CD8-positive, alpha-beta memory T cell (primary cell): ENCODE measurements around the gene ST3GAL6. TPM values are rescaled to one million over a fixed set of nuclear protein-coding genes. Genes with fewer than 3 reads are reported as not detected.

ENCODE experiments used
- CTCF ChIA-PET: fragments of 350-600 bp; sonication (Branson Sonifier 250); formaldehyde crosslinking; loops from one replicate; lab custom pipeline; 2021; ENCODE audit warnings: antibody characterized with exemption; lab: Charles Lee
- POLR2A ChIA-PET: fragments of 350-600 bp; sonication (Branson Sonifier 250); formaldehyde crosslinking; loops from one replicate; lab custom pipeline; 2021; ENCODE audit warnings: antibody characterized with exemption; lab: Charles Lee
- DNase-seq, 5 donors: peaks; one replicate each; pipeline versions ENCODE4 v3.0.0 to v3.0.0-alpha.2; 2020 to 2022; ENCODE audit warnings: mixed read lengths in 1 of 5
- H3K27ac ChIP-seq: one replicate; pipeline ENCODE4 v1.7.0; 2013; ENCODE audit warnings: low read depth, mild to moderate bottlenecking, low read length, moderate library complexity
- H3K27me3 ChIP-seq: 2 replicates; pipeline ENCODE4 v1.7.0; 2013; ENCODE audit warnings: low read length, mild to moderate bottlenecking; ENCODE audit not compliant: insufficient read depth, poor library complexity, severe bottlenecking
- H3K36me3 ChIP-seq: 2 replicates; pipeline ENCODE4 v1.7.0; 2013; ENCODE audit warnings: mild to moderate bottlenecking, low read length, moderate library complexity; ENCODE audit not compliant: insufficient read depth
- H3K4me1 ChIP-seq: 2 replicates; pipeline ENCODE4 v1.7.0; 2013; ENCODE audit warnings: mild to moderate bottlenecking, low read length, moderate library complexity; ENCODE audit not compliant: insufficient read depth
- H3K4me3 ChIP-seq: 2 replicates; pipeline ENCODE4 v1.7.0; 2013; ENCODE audit warnings: mild to moderate bottlenecking, low read length
- H3K9me3 ChIP-seq: 2 replicates; pipeline ENCODE4 v1.7.0; 2013; ENCODE audit warnings: mild to moderate bottlenecking, low read length
- H3K27ac Mint-ChIP-seq, 8 donors: one replicate each; pipeline ENCODE4 v1.8.0; 2020 to 2021; ENCODE audit warnings: mixed read lengths in 8 of 8, mild to moderate bottlenecking in 6 of 8, inconsistent platforms in 3 of 8, moderate library complexity in 3 of 8
- H3K27me3 Mint-ChIP-seq, 2 donors: one replicate each; pipeline ENCODE4 v1.8.0; 2020 to 2021; ENCODE audit warnings: mixed read lengths in 2 of 2, mild to moderate bottlenecking in 1 of 2, moderate library complexity in 1 of 2
- H3K36me3 Mint-ChIP-seq, 3 donors: one replicate each; pipeline ENCODE4 v1.8.0; 2020 to 2021; ENCODE audit warnings: mixed read lengths in 3 of 3, inconsistent platforms in 1 of 3, mild to moderate bottlenecking in 1 of 3
- H3K4me1 Mint-ChIP-seq, 3 donors: one replicate each; pipeline ENCODE4 v1.8.0; 2020 to 2021; ENCODE audit warnings: mixed read lengths in 3 of 3, inconsistent platforms in 1 of 3, mild to moderate bottlenecking in 1 of 3
- H3K4me3 Mint-ChIP-seq, 7 donors: one replicate each; pipeline ENCODE4 v1.8.0; 2020 to 2021; ENCODE audit warnings: mixed read lengths in 7 of 7, mild to moderate bottlenecking in 6 of 7, moderate library complexity in 4 of 7, inconsistent platforms in 2 of 7
- H3K9me3 Mint-ChIP-seq, 5 donors: one replicate each; pipeline ENCODE4 v1.8.0; 2020 to 2022; ENCODE audit warnings: mixed read lengths in 5 of 5, mild to moderate bottlenecking in 3 of 5, moderate library complexity in 2 of 5, inconsistent platforms in 1 of 5
- polyA plus RNA-seq: library from polyadenylated mRNA; unstranded; fragments of 300-500 nt; fragmentation: Illumina TruSeq; gene quantifications from one replicate; pipeline ENCODE4 v1.2.3, GENCODE V29; 2021
- total RNA-seq, 2 experiments: library from RNA; stranded (reverse); gene quantifications; one replicate each; pipeline ENCODE4 v1.2.3, GENCODE V29; 2021

Gene ST3GAL6
- total and polyA plus RNA-seq, 3 experiments from 2014 or later: 0.20 to 0.31 TPM; not detected in 1

- CTCF ChIA-PET: no interaction called here
- POLR2A ChIA-PET: no interaction called here
Observed at GRCh38 chr3:98727638-98728037, 35.5 kb upstream of the ST3GAL6 start.

DNA sequence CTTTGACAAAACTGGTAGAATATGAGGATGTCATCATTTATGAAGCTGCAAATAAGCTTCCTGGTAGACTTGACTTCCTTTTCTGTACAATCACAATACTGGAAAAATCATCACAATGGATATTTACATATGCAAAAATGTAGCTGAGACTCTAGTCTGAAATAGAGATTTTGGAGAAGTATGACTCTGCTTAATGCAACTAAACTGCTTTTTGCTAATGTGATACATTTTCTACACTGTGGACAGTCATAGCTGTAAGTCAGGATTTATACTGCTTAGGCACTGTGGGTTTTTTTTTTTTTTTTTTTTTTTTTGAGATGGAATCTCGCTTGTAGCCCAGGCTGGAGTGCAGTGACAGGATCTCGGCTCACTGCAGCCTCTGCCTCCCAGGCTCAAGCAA is 34.5 kb upstream of the ST3GAL6 start:
- no peak overlapping the region for H3K27ac Mint-ChIP-seq
- H3K36me3 ChIP-seq: no peaks in the 10 kb centered on the region
- H3K27me3 ChIP-seq: peaks cover 6% of the 10 kb centered on the region
- no peak overlapping the region for H3K4me3 ChIP-seq
- ChIA-PET CTCF (no interaction called here), POLR2A (no interaction called here)
- peaks cover 7 to 12% (median 11%) of the 10 kb centered on the region in 3 donors for H3K4me1 Mint-ChIP-seq
- no peak overlapping the region for H3K27ac ChIP-seq
- DNase-seq: no peak
- no peaks in the 10 kb centered on the region for H3K9me3 Mint-ChIP-seq
- H3K4me3 Mint-ChIP-seq: no peak overlapping the region
- no peaks in the 10 kb centered on the region for H3K9me3 ChIP-seq
- H3K27me3 Mint-ChIP-seq: peaks cover 24 to 61% of the 10 kb centered on the region in 2 donors
- H3K36me3 Mint-ChIP-seq: no peaks in the 10 kb centered on the region
- H3K4me1 ChIP-seq: peaks cover 6% of the 10 kb centered on the region

More at GRCh38 chr3:98727638-98728037, 35.5 kb upstream of the ST3GAL6 start:
- no peak overlapping the region for H3K27ac ChIP-seq
- no peaks in the 10 kb centered on the region for H3K27me3 ChIP-seq
- H3K9me3 Mint-ChIP-seq: no peaks in the 10 kb centered on the region
- no peaks in the 10 kb centered on the region for H3K36me3 ChIP-seq
- H3K27ac Mint-ChIP-seq: no peak overlapping the region
- H3K4me3 Mint-ChIP-seq: no peak overlapping the region
- no peak overlapping the region for H3K4me3 ChIP-seq
- H3K4me1 ChIP-seq: no peaks in the 10 kb centered on the region
- no peak for DNase-seq
- peaks cover 0 to 2% (median 0%) of the 10 kb centered on the region in 3 donors for H3K36me3 Mint-ChIP-seq
- no peaks in the 10 kb centered on the region for H3K9me3 ChIP-seq
- H3K4me1 Mint-ChIP-seq: peaks cover 3 to 6% (median 5%) of the 10 kb centered on the region in 3 donors
- H3K27me3 Mint-ChIP-seq: peaks cover 19 to 59% of the 10 kb centered on the region in 2 donors

DNA sequence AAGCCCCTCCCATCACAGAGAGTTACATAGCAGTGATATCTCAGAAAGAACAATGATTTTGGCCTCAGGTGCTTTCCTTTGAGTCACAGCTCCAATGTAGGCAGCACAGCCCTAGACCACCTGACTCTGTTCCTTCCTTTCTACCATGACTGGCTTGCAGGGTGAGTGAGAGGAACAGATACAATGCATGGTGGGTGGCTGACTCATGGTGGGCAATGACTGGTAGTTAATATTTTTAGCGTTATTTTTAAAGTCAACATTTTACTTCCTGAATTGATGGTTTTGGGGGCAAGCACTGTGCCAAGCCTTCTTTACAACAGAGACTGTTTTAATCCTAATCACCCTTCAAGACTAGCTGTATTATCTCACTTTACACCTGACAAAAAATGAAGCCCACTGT is 32.8 kb upstream of the ST3GAL6 start:
- peaks cover 21% of the 10 kb centered on the region for H3K27me3 ChIP-seq
- Mint-ChIP-seq H3K27ac (no peak overlapping the region), H3K4me3 (peak overlapping the region in 1 of 7 donors; percentile 56), H3K9me3 (peaks cover 0 to 3% (median 0%) of the 10 kb centered on the region in 5 donors), H3K36me3 (no peaks in the 10 kb centered on the region), H3K27me3 (peaks cover 30 to 75% of the 10 kb centered on the region in 2 donors), H3K4me1 (peaks cover 15 to 21% (median 20%) of the 10 kb centered on the region in 3 donors)
- no peaks in the 10 kb centered on the region for H3K9me3 ChIP-seq
- no peak overlapping the region for H3K4me3 ChIP-seq
- no peaks in the 10 kb centered on the region for H3K36me3 ChIP-seq
- ChIA-PET CTCF (no interaction called here), POLR2A (no interaction called here)
- H3K27ac ChIP-seq: no peak overlapping the region
- DNase-seq: no peak
- H3K4me1 ChIP-seq: peaks cover 12% of the 10 kb centered on the region

DNA sequence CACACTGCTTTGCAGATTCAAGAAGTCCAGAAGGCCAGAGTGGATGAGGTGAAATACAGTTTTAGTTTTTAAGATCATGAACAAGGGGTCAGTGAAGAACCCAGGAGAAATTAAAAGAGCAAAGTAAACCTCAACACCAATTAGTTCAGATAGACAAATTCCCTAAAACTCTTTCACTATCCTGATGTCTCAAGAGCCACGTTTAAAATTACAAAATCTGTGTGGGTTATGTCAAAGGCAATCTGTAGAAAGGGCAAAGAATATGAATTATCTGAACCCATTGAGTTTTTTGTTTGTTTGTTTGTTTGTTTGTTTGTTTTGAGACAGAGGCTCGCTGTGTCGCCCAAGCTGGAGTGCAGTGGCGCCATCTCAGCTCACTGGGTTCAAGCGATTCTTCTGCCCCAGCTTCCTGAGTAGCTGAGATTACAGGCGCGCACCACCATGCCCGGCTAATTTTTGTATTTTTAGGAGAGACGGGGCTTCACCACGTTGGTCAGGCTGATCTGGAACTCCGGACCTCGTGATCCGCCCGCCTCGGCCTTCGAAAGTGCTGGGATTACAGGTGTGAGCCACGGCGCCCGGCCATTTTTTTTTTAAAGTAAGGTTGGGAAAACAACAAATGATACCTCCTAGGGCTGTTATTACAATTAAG is 32.1 kb upstream of the ST3GAL6 start:
- Mint-ChIP-seq H3K36me3 (no peaks in the 10 kb centered on the region), H3K4me3 (peak overlapping the region in 2 of 7 donors; percentile 38 to 56), H3K4me1 (peaks cover 15 to 21% (median 20%) of the 10 kb centered on the region in 3 donors), H3K27ac (no peak overlapping the region), H3K27me3 (peaks cover 32 to 77% of the 10 kb centered on the region in 2 donors), H3K9me3 (peaks cover 0 to 3% (median 0%) of the 10 kb centered on the region in 5 donors)
- Histone ChIP-seq H3K27ac (no peak overlapping the region), H3K4me1 (peaks cover 12% of the 10 kb centered on the region), H3K36me3 (no peaks in the 10 kb centered on the region), H3K9me3 (no peaks in the 10 kb centered on the region), H3K4me3 (no peak overlapping the region), H3K27me3 (peaks cover 21% of the 10 kb centered on the region)
- ChIA-PET POLR2A (interaction anchor here (0.7 kb wide), 1 partner anchor 685 kb away, joined by 7 read pairs; no protein-coding TSS in a partner anchor), CTCF (no interaction called here)
- no peak for DNase-seq

GRCh38 chr3:98731720-98732285 is 31.3 kb upstream of the ST3GAL6 start:
- no peaks in the 10 kb centered on the region for H3K36me3 ChIP-seq
- Mint-ChIP-seq H3K9me3 (peaks cover 0 to 3% (median 0%) of the 10 kb centered on the region in 5 donors), H3K27me3 (peaks cover 38 to 79% of the 10 kb centered on the region in 2 donors), H3K4me1 (peaks cover 15 to 21% (median 20%) of the 10 kb centered on the region in 3 donors), H3K27ac (no peak overlapping the region), H3K36me3 (no peaks in the 10 kb centered on the region), H3K4me3 (peak overlapping the region; percentile 17 to 76 (median 61))
- peaks cover 12% of the 10 kb centered on the region for H3K4me1 ChIP-seq
- no peak for DNase-seq
- H3K4me3 ChIP-seq: no peak overlapping the region
- H3K27me3 ChIP-seq: peaks cover 21% of the 10 kb centered on the region
- no peaks in the 10 kb centered on the region for H3K9me3 ChIP-seq
- POLR2A ChIA-PET: interaction anchor here (0.7 kb wide), 1 partner anchor 686 kb away, joined by 7 read pairs; no protein-coding TSS in a partner anchor
- CTCF ChIA-PET: no interaction called here
- H3K27ac ChIP-seq: no peak overlapping the region

DNA sequence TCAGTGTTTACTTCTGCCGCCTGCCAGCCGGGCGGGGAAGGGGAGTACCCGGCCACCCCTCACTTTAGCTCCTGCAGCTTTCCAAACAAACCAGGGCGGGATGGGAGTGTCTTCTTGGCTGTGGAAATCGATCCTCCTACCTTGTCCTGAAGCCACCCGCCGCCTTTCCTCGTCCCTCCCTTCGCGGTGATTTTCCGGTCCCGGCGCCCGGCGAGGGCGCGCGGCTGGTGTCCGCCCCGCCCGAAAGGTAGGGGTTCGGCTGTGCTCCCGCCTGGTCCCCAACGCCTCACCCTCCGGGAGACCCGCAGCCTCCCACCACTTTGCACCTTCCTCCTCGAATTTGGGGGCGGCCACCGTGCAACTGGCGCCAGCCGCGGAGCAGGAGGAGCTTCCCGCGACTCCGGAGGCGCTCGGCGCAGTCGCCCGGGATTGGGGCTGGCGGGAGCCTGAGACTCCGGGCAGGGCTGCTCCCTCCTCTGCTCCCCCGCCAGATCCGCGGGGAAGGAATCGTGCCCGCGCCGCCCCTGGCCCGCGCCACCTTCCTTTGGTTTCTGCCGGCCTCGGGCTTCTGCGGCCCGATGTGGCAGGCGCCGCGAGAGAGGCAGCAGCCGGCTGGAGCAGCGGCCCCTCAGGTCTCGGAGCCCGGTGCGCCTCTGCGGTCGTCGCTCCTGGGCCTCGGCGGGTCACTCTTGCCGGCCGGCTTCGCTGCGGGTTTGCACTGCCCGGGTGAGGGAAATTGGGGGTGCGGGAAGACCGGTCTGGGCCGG is 30.7 kb upstream of the ST3GAL6 start:
- Mint-ChIP-seq H3K4me1 (peaks cover 15 to 21% (median 20%) of the 10 kb centered on the region in 3 donors), H3K9me3 (peaks cover 0 to 3% (median 0%) of the 10 kb centered on the region in 5 donors)
- POLR2A ChIA-PET: no interaction called here

DNA sequence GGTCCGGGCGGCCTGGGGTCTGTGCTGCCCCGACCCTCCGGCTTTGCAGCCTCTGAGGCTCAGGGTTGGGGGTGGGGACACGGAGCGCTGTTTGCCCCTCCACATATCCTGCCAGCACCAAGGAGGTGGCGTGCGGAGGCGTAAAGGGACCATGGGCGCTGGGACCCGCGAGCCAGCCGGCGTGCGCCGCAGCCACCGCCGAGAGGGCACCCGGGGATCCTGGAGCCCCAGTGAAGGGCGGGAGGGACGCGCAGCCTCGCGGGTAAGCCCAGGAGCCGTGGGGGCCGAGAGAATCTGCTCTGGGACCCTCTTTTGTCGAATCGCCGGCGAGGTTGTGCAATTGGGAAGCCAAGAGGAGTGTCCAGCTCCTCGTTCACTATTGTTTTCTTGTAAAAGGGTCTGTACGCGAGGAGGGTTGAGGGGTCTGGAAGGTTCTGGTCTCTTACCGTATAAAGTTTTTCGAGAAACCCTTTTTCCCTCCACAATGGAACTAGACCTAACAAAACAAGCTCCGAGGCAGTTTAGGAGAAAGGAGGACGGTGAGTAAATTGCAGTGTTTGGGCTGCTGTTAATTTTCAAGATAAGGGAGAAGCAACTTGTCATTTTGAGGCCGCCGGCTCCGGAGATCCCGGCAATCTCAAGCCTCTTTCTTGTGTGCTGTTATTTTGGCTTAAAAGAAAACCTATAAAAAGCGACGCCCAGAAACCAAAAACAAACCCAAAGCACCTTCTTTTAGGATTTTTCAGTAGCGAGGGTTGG is 29.9 kb upstream of the ST3GAL6 start:
- CTCF ChIA-PET: no interaction called here
- peaks cover 15 to 21% (median 20%) of the 10 kb centered on the region in 3 donors for H3K4me1 Mint-ChIP-seq
- Histone ChIP-seq H3K4me3 (no peak overlapping the region), H3K27ac (no peak overlapping the region), H3K9me3 (no peaks in the 10 kb centered on the region), H3K36me3 (no peaks in the 10 kb centered on the region), H3K4me1 (peaks cover 12% of the 10 kb centered on the region), H3K27me3 (peaks cover 21% of the 10 kb centered on the region)
- peak overlapping the region; percentile 46 to 82 (median 75) for H3K4me3 Mint-ChIP-seq
- DNase-seq: peak in 1 of 5 donors; percentile 5
- H3K36me3 Mint-ChIP-seq: no peaks in the 10 kb centered on the region
- H3K9me3 Mint-ChIP-seq: peaks cover 0 to 3% (median 0%) of the 10 kb centered on the region in 5 donors
- H3K27me3 Mint-ChIP-seq: peaks cover 39 to 76% of the 10 kb centered on the region in 2 donors
- POLR2A ChIA-PET: no interaction called here
- no peak overlapping the region for H3K27ac Mint-ChIP-seq

More for the DNA sequence above, 30.7 kb upstream of the ST3GAL6 start:
- Histone ChIP-seq H3K36me3 (no peaks in the 10 kb centered on the region), H3K4me3 (no peak overlapping the region), H3K27ac (no peak overlapping the region), H3K9me3 (no peaks in the 10 kb centered on the region), H3K27me3 (peaks cover 21% of the 10 kb centered on the region), H3K4me1 (peaks cover 12% of the 10 kb centered on the region)
- H3K36me3 Mint-ChIP-seq: no peaks in the 10 kb centered on the region
- no peak overlapping the region for H3K27ac Mint-ChIP-seq
- peak overlapping the region; percentile 17 to 76 (median 61) for H3K4me3 Mint-ChIP-seq
- CTCF ChIA-PET: no interaction called here
- H3K27me3 Mint-ChIP-seq: peaks cover 39 to 76% of the 10 kb centered on the region in 2 donors
- DNase-seq: peak in 1 of 5 donors; percentile 2
